OCI-LY7 (cell line): ENCODE results near the gene MBOAT2.

ENCODE experiments used
- CTCF ChIP-seq: fragments of 200-600 bp; sonication (generic); conservative IDR thresholded peaks from 2 replicates; pipeline ENCODE4 v1.5.1; 2014; ENCODE audit warnings: mild to moderate bottlenecking, antibody characterized with exemption, low read length, moderate library complexity, mixed read lengths
- EZH2phosphoT487 ChIP-seq: fragments of 200-600 bp; sonication (generic); IDR thresholded peaks from 2 replicates; pipeline ENCODE4 v1.6.1; 2018; ENCODE audit warnings: low read depth, borderline replicate concordance, mild to moderate bottlenecking, mixed run types, antibody characterized with exemption, low read length, moderate library complexity, mixed read lengths

- TF ChIP-seq CTCF (no peak), EZH2phosphoT487 (no peak)
These were observed 181.9 kb downstream of the MBOAT2 start for GRCh38 chr2:8821276-8822217.
